K562 (cell line): ENCODE data around the gene DEDD2. TPM values are rescaled to one million over a fixed set of nuclear protein-coding genes. Genes with fewer than 3 reads are reported as not detected.

Experiments used
- DMBX1 ChIP-seq: fragments of 250-450 bp; sonication (Bioruptor Pico); IDR thresholded peaks from 2 replicates; pipeline ENCODE4 v1.8.0; 2022; ENCODE audit warnings: inconsistent platforms, mild to moderate bottlenecking, moderate library complexity, borderline replicate concordance
- DPF2 ChIP-seq: fragments of 450-650 bp; IDR thresholded peaks from 2 replicates; pipeline ENCODE4 v1.6.1; 2016
- ERF ChIP-seq: fragments of 450-650 bp; formaldehyde crosslinking; IDR thresholded peaks from 2 replicates; pipeline ENCODE4 v1.4.0; 2020; ENCODE audit warnings: mild to moderate bottlenecking, mixed read lengths
- MAZ ChIP-seq, 2 experiments: fragments of 450-650 bp in 1 of 2; sonication (generic) in 1 of 2; formaldehyde crosslinking; IDR thresholded peaks in 1 of 2; conservative IDR thresholded peaks in 1 of 2; 2 replicates each; pipeline versions ENCODE4 v1.4.0 to v1.5.0; 2020; ENCODE audit warnings: mild to moderate bottlenecking in 1 of 2, missing genetic modification reagents in 1 of 2
- MYC ChIP-seq, 2 experiments: fragments of 250-450 bp in 1 of 2; sonication (Bioruptor Pico) in 1 of 2; IDR thresholded peaks; 2 replicates each; pipeline versions ENCODE4 v1.5.1 to v1.6.1; 2012 to 2021; ENCODE audit warnings: low read depth in 2 of 2, borderline replicate concordance in 1 of 2, improper control_type of control experiment in 1 of 2, low read length in 1 of 2, mild to moderate bottlenecking in 1 of 2, moderate library complexity in 1 of 2
- NFE2 ChIP-seq: IDR thresholded peaks from 2 replicates; pipeline ENCODE4 v1.6.1; 2014; ENCODE audit warnings: antibody characterized with exemption, low read depth
- POLR2AphosphoS5 ChIP-seq: IDR thresholded peaks from 2 replicates; pipeline ENCODE4 v1.6.1; 2011; ENCODE audit warnings: mild to moderate bottlenecking, low read depth, low read length, moderate library complexity; ENCODE audit not compliant: control insufficient read depth, insufficient read depth
- RBFOX2 ChIP-seq: fragments of 200-400 bp; formaldehyde crosslinking; IDR thresholded peaks from 2 replicates; pipeline ENCODE4 v1.6.1; 2017; ENCODE audit warnings: low read depth, mild to moderate bottlenecking, low read length, moderate library complexity
- TOE1 ChIP-seq, 2 experiments: fragments of 450-650 bp in 1 of 2; sonication (generic) in 1 of 2; formaldehyde crosslinking in 1 of 2; IDR thresholded peaks; 2 replicates each; pipeline versions ENCODE4 v1.7.1 to v1.8.0; 2016 to 2022; ENCODE audit warnings: borderline replicate concordance in 2 of 2, mild to moderate bottlenecking in 2 of 2, antibody characterized with exemption in 1 of 2, inconsistent platforms in 1 of 2, low read depth in 1 of 2, missing genetic modification reagents in 1 of 2, moderate library complexity in 1 of 2
- ZNF431 ChIP-seq: sonication (generic); formaldehyde crosslinking; IDR thresholded peaks from 2 replicates; pipeline ENCODE4 v1.8.0; 2022; ENCODE audit warnings: mild to moderate bottlenecking, missing genetic modification reagents
- polyA plus RNA-seq, 8 experiments: library from polyadenylated mRNA; depleted of rRNA in 4 of 8; stranded (reverse) in 5 of 8; unstranded in 3 of 8; fragments of >200 nt; fragmentation: Nextera tagmentation in 2 of 8; fragmentation: Illumina TruSeq in 1 of 8; extraction: Ambion mirVana in 2 of 8; extraction: Trizol in 1 of 8; gene quantifications; 2 replicates each; pipeline versions ENCODE4 v1.2.1 to v1.2.3, GENCODE V29; 2011 to 2014; ENCODE audit warnings: inconsistent platforms in 1 of 8, missing spikeins in 1 of 8
- total RNA-seq, 7 experiments: library from RNA; depleted of rRNA in 6 of 7; stranded (reverse); fragments of >200 nt in 6 of 7; fragmentation: Illumina TruSeq in 2 of 7; extraction: Trizol in 2 of 7; gene quantifications; 2 replicates each; pipeline versions ENCODE4 v1.2.1 to v1.2.3, GENCODE V29; 2011 to 2021; ENCODE audit warnings: low replicate concordance in 1 of 7

DEDD2 gene
- total and polyA plus RNA-seq, 9 of the 15 experiments (the other 6 are each of a cell fraction or from before 2014, with no cell fraction given): 4.3 to 43.0 (median 29.2) TPM

DNA sequence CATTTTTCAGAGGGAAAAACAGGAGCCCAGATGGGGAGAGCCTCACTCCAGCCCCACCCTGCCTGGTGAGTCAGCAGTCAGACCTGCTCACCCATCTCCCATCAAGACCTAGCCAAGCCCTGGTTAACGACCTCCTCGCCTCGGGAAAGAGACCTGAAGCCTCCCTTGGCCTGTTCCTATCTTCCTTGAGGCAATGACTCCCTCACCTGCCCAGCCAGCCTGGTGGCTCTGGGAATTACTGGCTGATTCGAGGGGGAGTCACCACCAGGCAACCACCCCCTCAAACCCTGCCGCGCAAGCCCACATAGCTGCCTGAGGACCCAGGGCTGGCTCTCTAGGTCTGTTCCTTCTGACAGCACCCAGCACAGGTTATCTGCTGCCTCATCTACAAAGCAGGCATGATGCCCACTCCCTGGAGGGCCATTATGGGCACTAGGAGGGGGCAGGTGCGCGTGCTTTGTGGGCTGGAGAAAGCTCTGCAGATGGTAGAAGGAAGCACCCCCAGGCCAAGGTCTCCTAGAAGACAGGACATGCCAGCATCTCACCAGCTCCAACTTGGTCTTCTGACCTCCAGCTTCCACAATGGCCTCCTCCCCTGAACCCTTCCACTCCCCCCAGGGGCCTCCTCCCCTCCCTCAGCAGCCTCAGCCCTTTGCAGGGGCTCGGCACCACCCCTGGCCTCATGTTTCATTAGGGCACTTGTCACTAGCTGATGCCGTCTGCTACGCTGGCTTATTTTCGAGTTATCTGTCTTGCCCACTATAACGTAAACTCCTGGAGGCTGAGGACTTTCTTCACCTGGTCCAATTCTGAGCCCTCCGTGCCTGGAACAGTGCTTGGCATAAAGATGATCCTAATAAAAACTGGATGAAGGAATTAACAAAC is 10.4 kb downstream of the DEDD2 start (continued):
- TF ChIP-seq MAZ (CRISPR knock-in tag; conservative IDR thresholded peaks at IDR 0.05 in 1 of 2, IDR thresholded peaks at IDR 0.05 in 1 of 2): peak in 1 of 2 experiments; percentile 87; a peak in 2 of 4 replicates
- TF ChIP-seq ZNF431 (CRISPR knock-in tag): no peak
- no peak for TF ChIP-seq ERF (CRISPR knock-in tag)
- peak; percentile 38; the same call in 1 of the 2 replicates for TF ChIP-seq RBFOX2
- 0 out of 2 replicates have a peak, but pooled peaks have one; percentile 29 for TF ChIP-seq DPF2
- TF ChIP-seq MYC (IDR thresholded peaks at IDR 0.05; ENCODE audit: low read depth, low read length): no peak
- TF ChIP-seq MYC (CRISPR knock-in tag; IDR thresholded peaks at IDR 0.05; ENCODE audit: borderline replicate concordance, low read depth): 0 out of 2 replicates have a peak, but pooled peaks have one; percentile 50
- peak; percentile 81 for TF ChIP-seq NFE2
- peak; percentile 48; the same call in 1 of the 2 replicates for TF ChIP-seq DMBX1 (CRISPR knock-in tag)
- no peak for TF ChIP-seq TOE1 (IDR thresholded peaks at IDR 0.05; ENCODE audit: borderline replicate concordance)
- no peak for TF ChIP-seq TOE1 (CRISPR knock-in tag; IDR thresholded peaks at IDR 0.05; ENCODE audit: borderline replicate concordance, low read depth)
- no peak; the same call in 1 of the 2 replicates for TF ChIP-seq POLR2AphosphoS5
- TF ChIP-seq, all 486 proteins: peak for 19
